ENCODE data around the gene FAM135A. TPM values are rescaled to one million over a fixed set of nuclear protein-coding genes. Genes with fewer than 3 reads are reported as not detected.
A peak's percentile ranks its signal among the peaks of the same experiment; 100 is the strongest.

FAM135A gene
- total RNA-seq, 1 experiment from 2014 or later: 16.0 TPM

DNA sequence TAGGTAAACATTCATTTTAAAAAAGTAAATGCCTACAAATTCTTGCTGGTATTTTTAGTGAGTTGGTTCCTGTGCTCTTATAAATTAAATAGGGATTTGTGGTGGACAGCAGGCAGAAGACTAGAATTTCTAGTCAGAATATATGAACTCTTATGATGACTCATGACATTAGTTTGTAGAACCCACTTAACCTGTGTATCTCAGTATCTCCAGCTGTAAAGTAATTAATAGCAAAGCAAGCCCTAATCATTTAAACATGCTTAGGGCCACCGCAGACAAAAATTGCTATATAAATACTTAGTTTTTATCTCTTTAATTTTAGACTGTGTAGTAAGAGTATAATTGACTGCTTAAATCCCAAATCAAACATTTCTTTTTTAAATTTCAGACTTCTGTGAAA is 2.4 kb downstream of the FAM135A start:
- intact Hi-C loops (cut with micrococcal nuclease; ENCODE audit: unreplicated experiment): no loop called here
- POLR2A ChIA-PET (ENCODE audit: unreplicated experiment): interaction anchor here (0.7 kb wide), 1 partner anchor 33 kb away, joined by 12 read pairs; no protein-coding TSS in a partner anchor
- TF ChIP-seq CTCF (conservative IDR thresholded peaks at IDR 0.05): no peak
- no peak for TF ChIP-seq EZH2 (IDR thresholded peaks at IDR 0.05; ENCODE audit: low read depth)
- BruUV-seq (replicated peaks): no TSS peak
- no peaks in the 10 kb centered on the region for H4K20me1 ChIP-seq (ENCODE audit: insufficient read depth)
- no peak overlapping the region for H3K27ac ChIP-seq
- H3K9me3 ChIP-seq (ENCODE audit: insufficient read depth, low read depth): no peaks in the 10 kb centered on the region
- no peaks in the 10 kb centered on the region for H3K27me3 ChIP-seq (ENCODE audit: insufficient read depth, low read depth)
- H3K4me3 ChIP-seq: no peak overlapping the region
- 0 out of 2 replicates have a peak, but pooled peaks cover 6% of the 10 kb centered on the region for H3F3A ChIP-seq (ENCODE audit: insufficient read depth, low read depth)
- H3K4me1 ChIP-seq (replicated peaks; ENCODE audit: insufficient read depth): peaks cover 31% of the 10 kb centered on the region
- H3K9me2 ChIP-seq (ENCODE audit: insufficient read depth): no peaks in the 10 kb centered on the region
- H3K79me2 ChIP-seq (ENCODE audit: low read depth): peaks cover 21% of the 10 kb centered on the region
- no peak overlapping the region for H2AFZ ChIP-seq
- CTCF ChIA-PET: no interaction called here
- H3K4me2 ChIP-seq: peak overlapping the region; percentile 80
- DNase-seq: no peak
- no peaks in the 10 kb centered on the region for H3K36me3 ChIP-seq (ENCODE audit: low read depth)

DNA sequence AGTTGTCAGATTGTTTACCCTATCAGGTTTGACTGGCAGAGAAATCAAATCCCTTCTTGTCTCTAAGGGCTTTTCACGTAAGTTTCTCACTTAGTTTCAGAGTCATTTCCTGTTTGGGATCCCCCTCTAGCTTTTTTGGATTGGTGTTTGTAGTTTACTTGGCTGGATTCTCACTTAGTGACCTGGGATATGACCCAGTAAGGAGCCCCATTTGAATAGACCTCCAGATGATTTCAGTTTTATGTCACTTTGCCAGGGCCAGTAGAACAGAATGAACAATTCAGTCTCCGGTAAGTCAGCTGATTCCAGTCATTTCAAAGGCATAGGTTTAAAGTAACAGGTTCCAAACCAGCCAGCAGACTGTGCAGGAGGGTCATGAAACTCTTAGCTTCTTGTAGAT is 8.2 kb downstream of the FAM135A start:
- H3K27me3 ChIP-seq (ENCODE audit: insufficient read depth, low read depth): no peaks in the 10 kb centered on the region
- no peak for DNase-seq
- ChIA-PET POLR2A (ENCODE audit: unreplicated experiment) (interaction anchor here (0.9 kb wide), 1 partner anchor 9 kb away, joined by 10 read pairs; no protein-coding TSS in a partner anchor), CTCF (no interaction called here)
- no peak overlapping the region for H3K4me2 ChIP-seq
- no peaks in the 10 kb centered on the region for H3K36me3 ChIP-seq (ENCODE audit: low read depth)
- H3K9me3 ChIP-seq (ENCODE audit: insufficient read depth, low read depth): no peaks in the 10 kb centered on the region
- H3K4me3 ChIP-seq: no peak overlapping the region
- TF ChIP-seq CTCF (conservative IDR thresholded peaks at IDR 0.05): no peak
- TF ChIP-seq EZH2 (IDR thresholded peaks at IDR 0.05; ENCODE audit: low read depth): no peak
- H2AFZ ChIP-seq: no peak overlapping the region
- peaks cover 3% of the 10 kb centered on the region; the same call in 1 of the 2 replicates for H3K79me2 ChIP-seq (ENCODE audit: low read depth)
- no TSS peak for BruUV-seq (replicated peaks)
- H4K20me1 ChIP-seq (ENCODE audit: insufficient read depth): no peaks in the 10 kb centered on the region; the same call in 1 of the 2 replicates
- no peaks in the 10 kb centered on the region for H3F3A ChIP-seq (ENCODE audit: insufficient read depth, low read depth)
- no peaks in the 10 kb centered on the region for H3K4me1 ChIP-seq (replicated peaks; ENCODE audit: insufficient read depth)
- no peaks in the 10 kb centered on the region for H3K9me2 ChIP-seq (ENCODE audit: insufficient read depth)
- no peak overlapping the region for H3K27ac ChIP-seq
- intact Hi-C loops (cut with micrococcal nuclease; ENCODE audit: unreplicated experiment): no loop called here

GRCh38 chr6:70423189-70424134 is 10.2 kb downstream of the FAM135A start:
- CTCF ChIA-PET: no interaction called here
- H3K79me2 ChIP-seq (ENCODE audit: low read depth): no peaks in the 10 kb centered on the region
- DNase-seq: no peak
- POLR2A ChIA-PET (ENCODE audit: unreplicated experiment): no interaction called here
- H3K4me2 ChIP-seq: no peak overlapping the region
- no peak for TF ChIP-seq CTCF (conservative IDR thresholded peaks at IDR 0.05)
- TF ChIP-seq EZH2 (IDR thresholded peaks at IDR 0.05; ENCODE audit: low read depth): no peak
- no peaks in the 10 kb centered on the region for H3F3A ChIP-seq (ENCODE audit: insufficient read depth, low read depth)
- no peak overlapping the region for H2AFZ ChIP-seq
- H3K36me3 ChIP-seq (ENCODE audit: low read depth): no peaks in the 10 kb centered on the region; the same call in 1 of the 2 replicates
- no peaks in the 10 kb centered on the region for H3K9me3 ChIP-seq (ENCODE audit: insufficient read depth, low read depth)
- intact Hi-C loops (cut with micrococcal nuclease; ENCODE audit: unreplicated experiment): no loop called here
- BruUV-seq (replicated peaks): no TSS peak
- H3K9me2 ChIP-seq (ENCODE audit: insufficient read depth): no peaks in the 10 kb centered on the region
- H3K27me3 ChIP-seq (ENCODE audit: insufficient read depth, low read depth): no peaks in the 10 kb centered on the region
- no peaks in the 10 kb centered on the region; the same call in 1 of the 2 replicates for H4K20me1 ChIP-seq (ENCODE audit: insufficient read depth)
- no peaks in the 10 kb centered on the region for H3K4me1 ChIP-seq (replicated peaks; ENCODE audit: insufficient read depth)
- H3K4me3 ChIP-seq: no peak overlapping the region
- H3K27ac ChIP-seq: no peak overlapping the region

Data from PC-9 (cell line).